Prostate gland (tissue), 2 donors: Measurements from ENCODE around the gene LPCAT1.

Experiments used
- POLR2A ChIP-seq: fragments of 450-650 bp; IDR thresholded peaks from one replicate; pipeline ENCODE4 v1.6.1; 2016; ENCODE audit warnings: antibody characterized with exemption, mild to moderate bottlenecking
- POLR2AphosphoS5 ChIP-seq: sonication (generic); formaldehyde crosslinking; IDR thresholded peaks from one replicate; pipeline ENCODE4 v1.6.1; 2017; ENCODE audit warnings: antibody characterized with exemption
- TF ChIP-seq, protein P1 (sequence below), 4 experiments: fragments of 200-600 bp in 2 of 4; fragments of 450-650 bp in 2 of 4; sonication (generic) in 2 of 4; IDR thresholded peaks; 1 replicate in 3 of 4; 2 replicates in 1 of 4; pipeline ENCODE4 v1.5.1; 2016 to 2019; ENCODE audit warnings: antibody characterized with exemption in 4 of 4, mild to moderate bottlenecking in 2 of 4, moderate library complexity in 2 of 4

DNA sequence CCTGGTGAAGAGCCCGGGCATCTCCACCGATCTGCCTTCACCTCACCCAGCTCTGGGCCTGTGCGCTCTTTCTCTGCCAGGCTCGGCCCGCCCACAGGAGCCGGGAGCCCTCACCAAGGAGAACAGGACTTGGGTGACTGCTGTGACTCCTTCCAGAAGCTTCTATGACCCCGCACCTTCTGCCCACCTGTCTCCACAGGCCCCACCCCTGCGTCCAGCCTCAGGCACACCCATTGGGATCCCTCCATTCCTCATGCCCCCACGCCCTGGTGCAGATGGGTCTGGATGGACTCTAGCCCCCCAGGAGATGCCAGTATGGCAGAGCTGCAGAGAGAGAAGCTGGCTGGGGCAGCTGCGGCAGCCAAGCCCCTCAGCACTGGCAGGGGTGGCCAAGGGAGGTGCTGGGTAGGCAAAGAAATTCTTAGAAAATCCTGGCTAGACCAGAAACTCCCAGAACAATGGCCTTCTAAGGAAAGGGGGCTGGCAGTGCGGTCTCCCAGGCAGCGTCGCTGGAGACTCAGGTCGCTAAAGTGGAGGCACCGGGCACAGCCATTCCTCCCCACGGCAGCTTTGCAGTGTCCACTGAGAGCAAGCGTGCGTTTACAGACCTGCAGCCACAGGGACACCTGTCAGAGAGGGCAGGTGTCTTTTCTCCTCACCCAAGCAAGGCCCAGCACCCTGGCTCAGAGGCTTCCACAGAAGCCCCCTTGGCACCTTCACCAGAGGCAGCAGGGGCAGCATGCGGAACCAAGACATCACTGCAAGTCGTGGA, 17.3 kb downstream of the LPCAT1 start:
- TF ChIP-seq, protein P1, sequence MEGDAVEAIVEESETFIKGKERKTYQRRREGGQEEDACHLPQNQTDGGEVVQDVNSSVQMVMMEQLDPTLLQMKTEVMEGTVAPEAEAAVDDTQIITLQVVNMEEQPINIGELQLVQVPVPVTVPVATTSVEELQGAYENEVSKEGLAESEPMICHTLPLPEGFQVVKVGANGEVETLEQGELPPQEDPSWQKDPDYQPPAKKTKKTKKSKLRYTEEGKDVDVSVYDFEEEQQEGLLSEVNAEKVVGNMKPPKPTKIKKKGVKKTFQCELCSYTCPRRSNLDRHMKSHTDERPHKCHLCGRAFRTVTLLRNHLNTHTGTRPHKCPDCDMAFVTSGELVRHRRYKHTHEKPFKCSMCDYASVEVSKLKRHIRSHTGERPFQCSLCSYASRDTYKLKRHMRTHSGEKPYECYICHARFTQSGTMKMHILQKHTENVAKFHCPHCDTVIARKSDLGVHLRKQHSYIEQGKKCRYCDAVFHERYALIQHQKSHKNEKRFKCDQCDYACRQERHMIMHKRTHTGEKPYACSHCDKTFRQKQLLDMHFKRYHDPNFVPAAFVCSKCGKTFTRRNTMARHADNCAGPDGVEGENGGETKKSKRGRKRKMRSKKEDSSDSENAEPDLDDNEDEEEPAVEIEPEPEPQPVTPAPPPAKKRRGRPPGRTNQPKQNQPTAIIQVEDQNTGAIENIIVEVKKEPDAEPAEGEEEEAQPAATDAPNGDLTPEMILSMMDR (IDR thresholded peaks at IDR 0.05) = no peak
- no peak for TF ChIP-seq POLR2A
- TF ChIP-seq POLR2AphosphoS5 = no peak
